Suprapubic skin (tissue), 4 donors: Measurements from ENCODE around the gene ACSL5. TPM values are rescaled to one million over a fixed set of nuclear protein-coding genes. Genes with fewer than 3 reads are reported as not detected.

Experiments
- DNase-seq, 2 donors: peaks; one replicate each; pipeline ENCODE4 v3.0.0-alpha.2; 2019; ENCODE audit warnings: low spot score in 2 of 2
- H3K27ac ChIP-seq: fragments of 200-600 bp; sonication (generic); one replicate; pipeline ENCODE4 v1.5.1; 2019
- H3K27me3 ChIP-seq: fragments of 200-600 bp; sonication (generic); one replicate; pipeline ENCODE4 v1.5.1; 2019
- H3K36me3 ChIP-seq: fragments of 200-600 bp; sonication (generic); one replicate; pipeline ENCODE4 v1.5.1; 2019
- H3K4me1 ChIP-seq: fragments of 200-600 bp; sonication (generic); one replicate; pipeline ENCODE4 v1.5.1; 2019
- H3K4me3 ChIP-seq: fragments of 200-600 bp; sonication (generic); one replicate; pipeline ENCODE4 v1.5.1; 2019; ENCODE audit warnings: mild to moderate bottlenecking
- H3K9me3 ChIP-seq: fragments of 200-600 bp; sonication (generic); one replicate; pipeline ENCODE4 v1.5.1; 2019
- CTCF ChIP-seq, 2 donors: fragments of 200-600 bp in 1 of 2; fragments of 450-650 bp in 1 of 2; sonication (generic) in 1 of 2; IDR thresholded peaks; one replicate each; pipeline ENCODE4 v1.5.1; 2016 to 2019; ENCODE audit warnings: antibody characterized with exemption in 2 of 2, mild to moderate bottlenecking in 1 of 2, moderate library complexity in 1 of 2
- EP300 ChIP-seq: sonication (generic); formaldehyde crosslinking; IDR thresholded peaks from one replicate; pipeline ENCODE4 v1.6.1; 2017; ENCODE audit warnings: antibody characterized with exemption
- POLR2A ChIP-seq, 2 donors: fragments of 450-650 bp; IDR thresholded peaks; one replicate each; pipeline ENCODE4 v1.6.1; 2017; ENCODE audit warnings: antibody characterized with exemption in 2 of 2, mild to moderate bottlenecking in 2 of 2, moderate library complexity in 2 of 2
- POLR2AphosphoS5 ChIP-seq, 3 donors: sonication (generic); formaldehyde crosslinking; IDR thresholded peaks; one replicate each; pipeline ENCODE4 v1.6.1; 2017; ENCODE audit warnings: antibody characterized with exemption in 3 of 3
- WGBS: methylation state at CpG from one replicate; pipeline ENCODE4 v1.1.5; 2018; 5-methylcytosine and 5-hydroxymethylcytosine counted together
- total RNA-seq, 4 donors: library from RNA; depleted of rRNA; stranded (reverse); fragments of >200 nt; gene quantifications; one replicate each; pipeline ENCODE4 v1.1.0, GENCODE V29; 2016

ACSL5 gene
- total RNA-seq, 4 donors from 2014 or later = 3.8 to 6.5 (median 5.0) TPM

- TF ChIP-seq CTCF (IDR thresholded peaks at IDR 0.05) (peak; percentile 2 to 31), POLR2A (IDR thresholded peaks at IDR 0.05) (no peak)
- Histone ChIP-seq H3K9me3 (no peaks in the 10 kb centered on the region), H3K4me1 (no peaks in the 10 kb centered on the region), H3K36me3 (peaks cover 77% of the 10 kb centered on the region), H3K27me3 (no peaks in the 10 kb centered on the region), H3K27ac (no peak overlapping the region), H3K4me3 (no peak overlapping the region)
- 89% methylated on average over 2 of the region's 2 CpGs for WGBS
- no peak for DNase-seq
These were observed 61.2 kb downstream of the ACSL5 start for GRCh38 chr10:112434988-112435619.

- no peak overlapping the region for H3K4me3 ChIP-seq
- no peaks in the 10 kb centered on the region for H3K27me3 ChIP-seq
- 97% methylated on average over 4 of the region's 4 CpGs for WGBS
- TF ChIP-seq EP300 (no peak), CTCF (IDR thresholded peaks at IDR 0.05) (no peak), POLR2AphosphoS5 (IDR thresholded peaks at IDR 0.05) (no peak), POLR2A (IDR thresholded peaks at IDR 0.05) (no peak)
- H3K27ac ChIP-seq = no peak overlapping the region
- peaks cover 78% of the 10 kb centered on the region for H3K36me3 ChIP-seq
- no peak for DNase-seq
- no peaks in the 10 kb centered on the region for H3K4me1 ChIP-seq
- no peaks in the 10 kb centered on the region for H3K9me3 ChIP-seq
These were observed 64.4 kb downstream of the ACSL5 start for GRCh38 chr10:112438356-112438755.

- no peaks in the 10 kb centered on the region for H3K9me3 ChIP-seq
- H3K36me3 ChIP-seq = peaks cover 71% of the 10 kb centered on the region
- no peak overlapping the region for H3K27ac ChIP-seq
- peaks cover 24% of the 10 kb centered on the region for H3K4me1 ChIP-seq
- no peak for DNase-seq
- H3K27me3 ChIP-seq = no peaks in the 10 kb centered on the region
- H3K4me3 ChIP-seq = no peak overlapping the region
- no peak for TF ChIP-seq CTCF (IDR thresholded peaks at IDR 0.05)
- no peak for TF ChIP-seq POLR2AphosphoS5 (IDR thresholded peaks at IDR 0.05)
- no peak for TF ChIP-seq POLR2A (IDR thresholded peaks at IDR 0.05)
- TF ChIP-seq EP300 = no peak
- 85% methylated on average over 1 of the region's 1 CpG for WGBS
These were observed 67.6 kb downstream of the ACSL5 start for GRCh38 chr10:112441520-112441919.

- 71% methylated on average over 3 of the region's 3 CpGs for WGBS
- no peak overlapping the region for H3K4me3 ChIP-seq
These were observed 68.1 kb downstream of the ACSL5 start for GRCh38 chr10:112442063-112442462.

More at GRCh38 chr10:112442063-112442462, 68.1 kb downstream of the ACSL5 start:
- Histone ChIP-seq H3K27me3 (no peaks in the 10 kb centered on the region), H3K9me3 (no peaks in the 10 kb centered on the region), H3K27ac (no peak overlapping the region), H3K36me3 (peaks cover 65% of the 10 kb centered on the region), H3K4me1 (peaks cover 24% of the 10 kb centered on the region)
- DNase-seq = no peak
- no peak for TF ChIP-seq POLR2A (IDR thresholded peaks at IDR 0.05)
- TF ChIP-seq POLR2AphosphoS5 (IDR thresholded peaks at IDR 0.05) = no peak
- no peak for TF ChIP-seq EP300
- TF ChIP-seq CTCF (IDR thresholded peaks at IDR 0.05) = no peak
